HG02642 (cell line): ENCODE measurements around the gene PCA3.
"Not testable (repeated sequence)": the region's sequence is repeated elsewhere in the genome, so short reads cannot be mapped to it uniquely, and the experiment has no call there.

ENCODE experiments used
- ATAC-seq: cut with Tn5 transposase; IDR thresholded peaks from one replicate; pipeline ENCODE4 v1.9.1; 2021; ENCODE audit warnings: mild to moderate bottlenecking; ENCODE audit not compliant: unreplicated experiment, poor library complexity

PCA3 gene

GRCh38 chr9:76764138-76764537, at the start of gene PCA3:
PCA3 (plus strand) TSS chr9:76764438.
- no peak for ATAC-seq

DNA sequence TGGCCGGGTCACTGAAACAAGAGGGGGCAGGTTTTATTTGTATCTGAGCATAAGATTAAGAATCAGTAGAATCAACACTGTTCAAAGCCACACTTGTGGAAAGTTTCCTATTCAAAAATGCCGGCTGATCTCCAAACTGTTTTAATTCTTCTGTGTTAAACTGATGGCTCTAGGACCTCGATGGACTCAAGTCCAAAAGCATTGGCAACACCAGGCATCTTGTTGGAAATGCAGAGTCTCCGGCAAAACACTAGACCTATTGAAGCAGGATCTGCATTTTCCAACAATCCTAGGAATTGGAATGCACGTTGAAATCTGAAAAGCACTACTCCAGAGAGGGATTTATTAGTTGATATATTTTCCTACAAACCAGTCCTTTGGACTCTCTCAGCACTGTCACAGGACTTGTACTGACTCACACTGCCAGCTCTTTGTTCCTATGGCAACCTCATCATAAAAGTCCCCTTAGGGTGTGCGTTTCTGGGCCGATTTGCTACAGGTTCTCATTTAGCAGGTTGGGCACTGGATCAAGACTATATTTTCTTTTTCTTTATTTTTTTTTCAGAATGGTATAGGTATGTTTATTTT, 48.1 kb upstream of the PCA3 start:
- ATAC-seq, result no peak

- ATAC-seq, result no peak
These were observed 47.1 kb upstream of the PCA3 start for GRCh38 chr9:76717176-76717575.

GRCh38 chr9:76717613-76718012, 46.6 kb upstream of the PCA3 start:
- ATAC-seq, result no peak

DNA sequence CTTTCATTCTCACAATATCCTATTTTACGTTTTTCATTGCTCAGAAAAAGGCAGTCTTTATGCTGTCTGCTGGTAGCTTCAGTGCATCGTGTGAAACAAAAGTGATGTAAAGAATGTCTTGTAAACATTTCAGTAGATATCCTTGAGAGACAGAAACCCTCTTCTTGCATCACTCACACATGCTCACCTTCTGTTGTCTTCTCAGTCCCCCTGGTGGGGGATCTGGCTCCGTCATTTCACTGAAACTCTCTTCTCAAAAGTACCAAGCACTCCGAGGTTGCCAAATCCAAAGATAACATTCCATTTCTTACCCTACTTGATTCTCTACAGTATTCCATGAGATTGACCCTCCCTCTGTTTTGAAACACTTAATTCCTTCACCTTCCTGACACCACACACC, 46.1 kb upstream of the PCA3 start:
- no peak for ATAC-seq

GRCh38 chr9:76720245-76720644, 44.0 kb upstream of the PCA3 start:
- ATAC-seq, result no peak

DNA sequence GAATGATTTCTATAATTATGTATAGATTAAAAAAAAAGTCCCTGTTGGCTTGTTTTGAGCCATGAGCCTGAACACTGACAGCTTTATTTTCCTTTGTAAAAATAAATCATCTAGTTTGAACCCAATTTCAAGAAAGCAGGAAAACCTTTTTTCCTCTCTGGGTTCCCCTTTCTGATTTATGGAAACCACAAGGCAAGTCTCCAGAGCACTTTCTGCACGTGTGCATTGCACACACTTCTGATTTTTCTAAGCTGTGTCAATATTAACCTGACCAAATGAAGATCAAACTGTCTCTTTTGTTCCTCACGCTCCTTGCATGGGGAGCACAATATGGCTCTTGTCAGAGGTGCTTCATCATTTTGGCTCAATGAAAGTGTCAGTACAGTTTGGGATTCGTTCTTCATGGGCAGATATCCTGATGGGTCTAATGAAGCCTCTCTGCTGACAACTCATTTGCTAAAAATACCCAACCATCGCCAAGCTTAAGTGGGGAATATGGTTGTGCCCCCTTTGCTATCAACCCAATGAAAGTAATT, 39.2 kb upstream of the PCA3 start:
- no peak for ATAC-seq

DNA sequence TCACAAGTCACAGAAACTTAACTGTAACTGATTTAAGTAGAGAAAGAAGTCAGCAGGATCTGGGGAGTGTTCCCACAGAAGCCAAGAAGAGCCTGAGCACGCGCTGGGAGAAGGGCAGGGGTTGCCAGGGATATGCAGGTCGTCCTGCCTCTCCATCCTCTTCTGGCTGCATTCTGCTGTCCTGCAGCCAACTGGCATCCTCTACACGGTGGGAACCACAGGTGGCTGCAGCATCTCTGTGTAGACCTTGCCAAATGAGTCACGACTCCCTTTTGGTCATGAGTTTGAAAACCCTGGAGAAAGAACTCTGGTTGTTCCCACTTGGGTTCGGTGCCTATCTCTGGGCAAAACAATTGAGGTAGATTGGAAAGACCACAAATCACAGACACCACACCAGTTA, 38.4 kb upstream of the PCA3 start:
- ATAC-seq, result no peak

DNA sequence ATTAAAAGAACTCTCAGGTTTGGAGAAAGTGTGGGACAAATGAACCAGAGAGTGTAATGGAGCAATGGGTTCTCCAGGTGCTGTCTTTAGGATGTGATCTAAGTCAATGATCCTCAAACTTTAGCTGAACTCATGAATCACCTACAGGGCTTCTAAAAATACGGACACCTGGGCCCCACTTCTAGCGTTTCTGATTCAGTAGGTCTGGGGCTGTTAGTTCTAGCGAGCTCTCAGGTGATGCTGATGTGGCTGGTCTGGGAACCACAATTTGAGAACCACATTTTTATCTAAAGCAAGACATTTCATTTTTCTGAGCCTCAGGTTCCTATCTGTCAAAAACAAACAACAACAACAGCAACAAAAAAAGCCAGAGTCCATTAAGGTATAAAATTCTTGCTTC, 35.1 kb upstream of the PCA3 start:
- ATAC-seq, result no peak

GRCh38 chr9:76729980-76730737, 34.1 kb upstream of the PCA3 start:
- no peak for ATAC-seq

GRCh38 chr9:76730801-76731200, 33.4 kb upstream of the PCA3 start:
- no peak for ATAC-seq

GRCh38 chr9:76732341-76732958, 31.8 kb upstream of the PCA3 start:
- no peak for ATAC-seq

DNA sequence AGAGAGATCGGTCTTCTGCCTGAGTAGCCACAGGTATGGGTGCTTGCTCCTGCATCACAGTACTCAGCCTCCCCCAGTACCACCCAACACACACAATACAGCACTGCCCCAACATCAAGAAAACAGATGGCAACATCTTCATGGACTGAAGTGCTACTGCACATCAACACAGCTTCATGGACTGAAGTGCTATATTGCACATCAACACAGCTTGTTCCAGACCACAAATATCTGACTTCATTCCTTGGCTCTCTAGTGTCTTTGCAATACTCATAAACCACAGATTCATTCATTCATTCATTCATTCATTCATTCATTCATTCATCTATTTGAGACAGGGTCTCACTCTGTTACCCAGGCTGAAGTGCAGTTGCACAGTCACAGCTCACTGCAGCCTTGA, 31.1 kb upstream of the PCA3 start:
- no peak for ATAC-seq

DNA sequence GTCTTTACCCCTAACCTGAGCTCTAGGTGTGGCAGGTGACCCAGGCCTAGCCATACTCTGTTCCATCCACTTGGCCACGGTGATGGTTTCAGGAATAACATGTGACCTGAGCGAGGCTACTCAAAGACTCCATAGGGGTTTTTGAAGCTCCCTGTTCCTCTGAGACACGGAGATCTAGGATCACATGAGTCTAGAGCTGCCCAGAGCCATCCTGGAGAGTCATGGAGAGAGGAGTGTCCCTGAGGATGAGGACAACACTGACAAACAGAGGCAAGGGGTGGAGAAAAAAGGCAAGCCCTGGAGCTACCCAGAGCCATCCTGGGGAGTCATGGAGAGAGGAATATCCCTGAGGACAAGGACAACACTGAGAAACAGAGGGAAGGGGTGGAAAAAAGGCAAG, 29.5 kb upstream of the PCA3 start:
- no peak for ATAC-seq

GRCh38 chr9:76737154-76737902, 26.9 kb upstream of the PCA3 start:
- no peak for ATAC-seq

- no peak for ATAC-seq
These were observed 25.8 kb upstream of the PCA3 start for GRCh38 chr9:76738402-76738801.

GRCh38 chr9:76741524-76741923, 22.7 kb upstream of the PCA3 start:
- no peak for ATAC-seq

DNA sequence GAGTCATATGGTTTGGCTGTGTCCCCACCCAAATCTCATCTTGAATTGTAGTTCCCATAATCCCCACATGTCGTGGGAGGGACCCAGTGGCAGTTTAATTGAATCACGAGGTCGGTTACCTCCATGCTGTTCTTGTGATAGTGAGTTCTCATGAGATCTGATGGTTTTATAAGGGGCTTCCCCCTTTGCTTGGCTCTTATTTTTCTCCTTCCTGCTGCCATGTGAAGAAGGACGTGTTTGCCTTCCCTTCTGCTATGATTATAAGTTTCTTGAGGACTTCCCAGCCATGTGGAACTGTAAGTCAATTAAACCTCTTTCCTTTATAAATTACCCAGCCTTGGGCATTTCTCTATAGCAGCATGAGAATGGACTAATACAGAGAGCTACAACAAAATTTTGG, 21.3 kb upstream of the PCA3 start:
- not testable (repeated sequence) for ATAC-seq

- no peak for ATAC-seq
These were observed 20.3 kb upstream of the PCA3 start for GRCh38 chr9:76743931-76744330.

GRCh38 chr9:76744336-76744735, 19.9 kb upstream of the PCA3 start:
- no peak for ATAC-seq

GRCh38 chr9:76751001-76751400, 13.2 kb upstream of the PCA3 start:
- no peak for ATAC-seq
